GM18861 (cell line): ENCODE results near the gene PC.
"Not testable (repeated sequence)": the region's sequence is repeated elsewhere in the genome, so short reads cannot be mapped to it uniquely, and the experiment has no call there.

Experiments used
- ATAC-seq: cut with Tn5 transposase; IDR thresholded peaks from one replicate; pipeline ENCODE4 v1.9.1; 2021; ENCODE audit not compliant: unreplicated experiment

Gene PC

GRCh38 chr11:66981976-66982578 is 23.9 kb upstream of the PC start:
- no peak for ATAC-seq

- ATAC-seq: no peak
These were observed 21.3 kb upstream of the PC start for GRCh38 chr11:66979336-66979980.

- no peak for ATAC-seq
These were observed 20.5 kb upstream of the PC start for GRCh38 chr11:66978717-66979116.

GRCh38 chr11:66978229-66978628 is 20.0 kb upstream of the PC start:
- ATAC-seq: no peak

GRCh38 chr11:66976925-66977324 is 18.7 kb upstream of the PC start:
- ATAC-seq: no peak

- no peak for ATAC-seq
These were observed 17.9 kb upstream of the PC start for GRCh38 chr11:66976028-66976467.

GRCh38 chr11:66975405-66976027 is 17.3 kb upstream of the PC start:
- no peak for ATAC-seq

- no peak for ATAC-seq
These were observed 16.7 kb upstream of the PC start, which contains the start of gene C11orf86 for GRCh38 chr11:66974724-66975404. Gene C11orf86 (plus strand): TSS chr11:66975304. CDS start chr11:66975363, 59 bp downstream.

- no peak for ATAC-seq
These were observed 15.9 kb upstream of the PC start for GRCh38 chr11:66973956-66974580.

GRCh38 chr11:66971488-66971887 is 13.3 kb upstream of the PC start:
- no peak for ATAC-seq

- no peak for ATAC-seq
These were observed 12.7 kb upstream of the PC start for GRCh38 chr11:66970807-66971442.

GRCh38 chr11:66970371-66970806 is 12.2 kb upstream of the PC start:
- no peak for ATAC-seq

- ATAC-seq: no peak
These were observed 11.5 kb upstream of the PC start for GRCh38 chr11:66969584-66970225.

GRCh38 chr11:66967670-66968425 is 9.7 kb upstream of the PC start:
- ATAC-seq: no peak

- ATAC-seq: no peak
These were observed 8.2 kb upstream of the PC start for GRCh38 chr11:66966351-66966750.

GRCh38 chr11:66964495-66964894 is 6.3 kb upstream of the PC start:
- no peak for ATAC-seq

GRCh38 chr11:66962801-66963200 is 4.6 kb upstream of the PC start:
- ATAC-seq: no peak

- no peak for ATAC-seq
These were observed 4.1 kb upstream of the PC start for GRCh38 chr11:66962247-66962646.

- ATAC-seq: not testable (repeated sequence)
These were observed 3.6 kb upstream of the PC start for GRCh38 chr11:66961691-66962213.
